PC-9 (cell line): ENCODE data around the gene AP4B1. TPM values are rescaled to one million over a fixed set of nuclear protein-coding genes. Genes with fewer than 3 reads are reported as not detected.
A peak's percentile ranks its signal among the peaks of the same experiment; 100 is the strongest.

Experiments
- BruUV-seq: library from RNA; stranded (reverse); fragments of 400-500 nt; replicated peaks from 2 replicates; lab custom pipeline; 2021; lab: Mats Ljungman, UMichigan
- CTCF ChIA-PET: fragments of 300-600 bp; sonication (Branson Sonifier 250); formaldehyde crosslinking; loops from one replicate; lab custom pipeline; 2022; ENCODE audit warnings: antibody characterized with exemption; lab: Charles Lee
- POLR2A ChIA-PET: fragments of 300-600 bp; sonication (Branson Sonifier 250); formaldehyde crosslinking; loops from one replicate; lab custom pipeline; 2022; ENCODE audit warnings: antibody characterized with exemption; ENCODE audit not compliant: unreplicated experiment; lab: Charles Lee
- DNase-seq, 2 experiments: peaks; one replicate each; pipeline versions ENCODE4 v3.0.0 to v3.0.0-alpha.2; 2015 to 2022; ENCODE audit warnings: mixed read lengths in 1 of 2
- H2AFZ ChIP-seq: fragments of 200-600 bp; sonication (generic); 2 replicates; pipeline ENCODE4 v1.8.1; 2017; ENCODE audit warnings: antibody characterized with exemption
- H3F3A ChIP-seq: fragments of 200-600 bp; sonication (generic); 2 replicates; pipeline ENCODE4 v1.8.1; 2017; ENCODE audit warnings: antibody characterized with exemption, mild to moderate bottlenecking, low read depth; ENCODE audit not compliant: insufficient read depth
- H3K27ac ChIP-seq: fragments of 200-600 bp; sonication (generic); 2 replicates; pipeline ENCODE4 v1.6.1; 2016; ENCODE audit warnings: mixed run types
- H3K27me3 ChIP-seq: fragments of 200-600 bp; sonication (generic); 2 replicates; pipeline ENCODE4 v1.6.1; 2016; ENCODE audit warnings: low read depth, mixed run types; ENCODE audit not compliant: insufficient read depth
- H3K36me3 ChIP-seq: fragments of 200-600 bp; sonication (generic); 2 replicates; pipeline ENCODE4 v1.6.1; 2016; ENCODE audit warnings: low read depth, mixed run types
- H3K4me1 ChIP-seq: fragments of 200-600 bp; sonication (generic); replicated peaks from 2 replicates; pipeline ENCODE4 v1.6.1; 2016; ENCODE audit warnings: mixed run types; ENCODE audit not compliant: insufficient read depth
- H3K4me2 ChIP-seq: fragments of 200-600 bp; sonication (generic); 2 replicates; pipeline ENCODE4 v1.6.1; 2017; ENCODE audit warnings: mixed run types
- H3K4me3 ChIP-seq: fragments of 200-600 bp; sonication (generic); 2 replicates; pipeline ENCODE4 v1.6.1; 2016; ENCODE audit warnings: mixed run types
- H3K79me2 ChIP-seq: fragments of 200-600 bp; sonication (generic); 2 replicates; pipeline ENCODE4 v1.6.1; 2017; ENCODE audit warnings: low read depth, mixed run types
- H3K9me2 ChIP-seq: fragments of 200-600 bp; sonication (generic); 2 replicates; pipeline ENCODE4 v1.8.1; 2017; ENCODE audit warnings: mild to moderate bottlenecking; ENCODE audit not compliant: insufficient read depth
- H3K9me3 ChIP-seq: fragments of 200-600 bp; sonication (generic); 2 replicates; pipeline ENCODE4 v1.8.1; 2016; ENCODE audit warnings: low read depth; ENCODE audit not compliant: insufficient read depth
- H4K20me1 ChIP-seq: fragments of 200-600 bp; sonication (generic); 2 replicates; pipeline ENCODE4 v1.8.1; 2017; ENCODE audit not compliant: insufficient read depth
- CTCF ChIP-seq: fragments of 200-600 bp; sonication (generic); conservative IDR thresholded peaks from 2 replicates; pipeline ENCODE4 v1.6.1; 2017; ENCODE audit warnings: mixed run types, antibody characterized with exemption, mild to moderate bottlenecking, moderate library complexity
- EZH2 ChIP-seq: fragments of 200-600 bp; sonication (generic); IDR thresholded peaks from 2 replicates; pipeline ENCODE4 v1.8.0; 2017; ENCODE audit warnings: antibody characterized with exemption, low read depth
- intact Hi-C: fragments of 100-400 bp; cut with micrococcal nuclease; formaldehyde crosslinking; loops from one replicate; pipeline ENCODE4 v1.10.0; 2022; ENCODE audit not compliant: unreplicated experiment
- total RNA-seq: library from RNA; stranded (reverse); gene quantifications from 2 replicates; pipeline ENCODE4 v1.2.3, GENCODE V29; 2021

The AP4B1 gene
- total RNA-seq, 1 experiment from 2014 or later: 11.7 TPM

GRCh38 chr1:113857776-113858175 is 46.8 kb downstream of the AP4B1 start:
- H3K9me2 ChIP-seq: no peaks in the 10 kb centered on the region
- H3K36me3 ChIP-seq: no peaks in the 10 kb centered on the region
- BruUV-seq: no TSS peak
- H3K4me1 ChIP-seq: no peaks in the 10 kb centered on the region
- H3K27me3 ChIP-seq: no peaks in the 10 kb centered on the region
- H3F3A ChIP-seq: no peaks in the 10 kb centered on the region
- no peak for DNase-seq
- no peak overlapping the region for H3K27ac ChIP-seq
- H3K79me2 ChIP-seq: no peaks in the 10 kb centered on the region
- CTCF ChIA-PET: no interaction called here
- intact Hi-C loops: no loop called here
- no peaks in the 10 kb centered on the region for H3K9me3 ChIP-seq
- H4K20me1 ChIP-seq: no peaks in the 10 kb centered on the region
- POLR2A ChIA-PET: no interaction called here
- TF ChIP-seq CTCF (no peak), EZH2 (no peak)
- no peak overlapping the region for H3K4me2 ChIP-seq
- 0 out of 2 replicates have a peak overlapping the region, but pooled peaks have one; percentile 7 for H2AFZ ChIP-seq
- H3K4me3 ChIP-seq: no peak overlapping the region

- Histone ChIP-seq H3K27ac (no peak overlapping the region), H3K27me3 (no peaks in the 10 kb centered on the region), H3K4me1 (no peaks in the 10 kb centered on the region), H3K79me2 (no peaks in the 10 kb centered on the region), H3K9me2 (no peaks in the 10 kb centered on the region), H3F3A (no peaks in the 10 kb centered on the region), H3K4me3 (no peak overlapping the region), H4K20me1 (no peaks in the 10 kb centered on the region), H2AFZ (no peak overlapping the region), H3K9me3 (no peaks in the 10 kb centered on the region), H3K36me3 (no peaks in the 10 kb centered on the region), H3K4me2 (no peak overlapping the region)
- CTCF ChIA-PET: no interaction called here
- BruUV-seq: no TSS peak
- DNase-seq: no peak
- TF ChIP-seq EZH2: no peak
- TF ChIP-seq CTCF: no peak
- intact Hi-C loops: no loop called here
- POLR2A ChIA-PET: no interaction called here
These were observed 48.2 kb downstream of the AP4B1 start for GRCh38 chr1:113856401-113856790.

GRCh38 chr1:113855630-113856400 is 48.8 kb downstream of the AP4B1 start:
- no peak overlapping the region for H3K4me3 ChIP-seq
- POLR2A ChIA-PET: no interaction called here
- H3K27me3 ChIP-seq: no peaks in the 10 kb centered on the region
- H3K9me2 ChIP-seq: no peaks in the 10 kb centered on the region
- no peak for DNase-seq
- intact Hi-C loops: no loop called here
- CTCF ChIA-PET: no interaction called here
- no peaks in the 10 kb centered on the region for H4K20me1 ChIP-seq
- no peaks in the 10 kb centered on the region for H3K79me2 ChIP-seq
- H3F3A ChIP-seq: no peaks in the 10 kb centered on the region
- no peaks in the 10 kb centered on the region for H3K4me1 ChIP-seq
- H3K27ac ChIP-seq: no peak overlapping the region
- TF ChIP-seq EZH2 (no peak), CTCF (no peak)
- no peaks in the 10 kb centered on the region for H3K9me3 ChIP-seq
- no peak overlapping the region for H2AFZ ChIP-seq
- no peaks in the 10 kb centered on the region for H3K36me3 ChIP-seq
- H3K4me2 ChIP-seq: no peak overlapping the region
- no TSS peak for BruUV-seq
